GM21515 (cell line): ENCODE data around the gene RFTN2.
"Not testable (repeated sequence)": the region's sequence is repeated elsewhere in the genome, so short reads cannot be mapped to it uniquely, and the experiment has no call there.

ENCODE experiments used
- ATAC-seq: cut with Tn5 transposase; IDR thresholded peaks from one replicate; pipeline ENCODE4 v1.9.1; 2021; ENCODE audit not compliant: unreplicated experiment

The RFTN2 gene

DNA sequence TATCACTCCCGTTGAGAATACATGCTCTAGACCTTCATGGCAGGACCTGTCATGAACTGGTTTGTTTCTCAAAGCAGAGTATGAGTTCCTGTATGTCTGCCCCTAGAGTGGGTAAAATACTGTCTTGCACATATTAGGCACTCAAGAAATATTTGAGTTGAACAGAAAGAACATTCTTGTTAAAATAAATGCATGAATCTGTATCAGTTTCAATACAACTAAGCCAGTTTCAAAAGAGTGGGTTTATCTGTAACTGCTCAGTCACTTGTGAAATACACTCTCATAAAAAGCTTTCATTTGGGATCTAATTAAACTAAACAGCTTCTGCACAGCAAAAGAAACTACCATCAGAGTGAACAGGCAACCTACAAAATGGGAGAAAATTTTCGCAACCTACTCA, 69.2 kb downstream of the RFTN2 start:
- ATAC-seq: peak; percentile 89

DNA sequence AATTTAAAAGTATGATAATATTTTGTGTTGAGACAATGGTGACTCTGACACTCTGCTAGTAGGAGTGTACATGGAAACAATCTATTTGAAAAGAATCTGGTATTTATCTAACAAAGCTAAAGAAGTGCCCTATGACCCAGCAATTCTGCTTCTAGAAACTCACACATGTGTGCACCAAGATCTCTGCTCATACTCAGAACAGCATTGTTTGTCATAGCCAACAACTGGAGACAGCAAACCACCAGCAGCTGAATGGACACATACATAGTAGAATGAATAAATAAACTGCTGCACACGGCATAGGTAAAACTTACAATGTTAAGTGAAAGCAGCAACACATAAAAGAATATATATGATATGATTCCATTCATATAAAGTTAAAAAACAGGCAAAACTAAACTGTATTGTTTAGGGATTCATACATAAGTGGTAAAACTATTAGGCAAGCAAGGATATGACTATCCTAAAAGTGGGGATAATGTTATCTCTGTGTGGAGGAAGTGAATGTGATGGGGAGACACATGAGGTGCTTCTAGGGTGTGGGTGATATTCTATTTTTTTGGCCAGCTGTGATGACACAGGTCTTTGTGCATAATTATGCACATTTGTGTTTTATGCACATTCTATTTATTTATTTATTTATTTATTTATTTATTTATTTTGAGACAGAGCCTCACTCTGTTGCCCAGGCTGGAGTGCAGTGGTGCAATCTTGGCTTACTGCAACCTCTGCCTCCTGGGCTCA, 71.1 kb downstream of the RFTN2 start:
- no peak for ATAC-seq

DNA sequence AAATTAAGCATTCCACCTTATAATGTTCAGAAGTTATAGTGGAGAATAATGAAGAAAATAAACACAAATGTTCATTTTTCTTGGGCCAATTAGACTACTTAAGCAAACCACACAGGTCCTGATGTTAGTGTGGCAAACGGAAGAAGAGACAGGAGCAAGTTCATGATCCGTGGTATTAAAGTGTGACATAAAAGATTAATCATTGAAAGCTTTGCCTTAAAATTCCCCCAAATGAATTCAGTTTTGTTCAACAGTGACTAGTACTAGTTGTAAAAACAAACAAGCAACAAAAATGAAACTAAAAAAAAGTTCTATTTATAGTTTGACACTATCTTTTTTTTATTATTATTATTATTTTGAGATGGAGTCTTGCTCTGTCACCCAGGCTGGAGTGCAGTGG, 73.7 kb downstream of the RFTN2 start:
- no peak for ATAC-seq

DNA sequence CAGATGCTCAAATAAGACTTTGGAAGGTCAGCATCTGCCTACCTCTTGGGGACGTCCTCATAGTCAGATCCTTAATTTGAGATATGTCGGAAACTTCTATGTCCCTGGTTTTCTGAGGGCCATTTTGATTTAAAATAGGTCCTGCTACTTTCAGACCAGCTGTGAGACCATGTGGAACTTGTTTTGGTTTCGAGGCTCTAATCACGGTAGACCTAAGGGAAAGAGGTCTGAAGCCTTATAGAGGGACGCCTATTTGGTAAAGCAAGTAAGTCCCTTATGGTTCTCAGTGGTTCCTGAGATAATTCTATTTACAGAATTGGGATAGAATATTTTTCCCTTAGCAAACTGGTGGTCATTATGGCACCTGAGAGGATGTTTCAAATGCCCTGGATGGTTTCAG, 75.1 kb downstream of the RFTN2 start:
- ATAC-seq: no peak

DNA sequence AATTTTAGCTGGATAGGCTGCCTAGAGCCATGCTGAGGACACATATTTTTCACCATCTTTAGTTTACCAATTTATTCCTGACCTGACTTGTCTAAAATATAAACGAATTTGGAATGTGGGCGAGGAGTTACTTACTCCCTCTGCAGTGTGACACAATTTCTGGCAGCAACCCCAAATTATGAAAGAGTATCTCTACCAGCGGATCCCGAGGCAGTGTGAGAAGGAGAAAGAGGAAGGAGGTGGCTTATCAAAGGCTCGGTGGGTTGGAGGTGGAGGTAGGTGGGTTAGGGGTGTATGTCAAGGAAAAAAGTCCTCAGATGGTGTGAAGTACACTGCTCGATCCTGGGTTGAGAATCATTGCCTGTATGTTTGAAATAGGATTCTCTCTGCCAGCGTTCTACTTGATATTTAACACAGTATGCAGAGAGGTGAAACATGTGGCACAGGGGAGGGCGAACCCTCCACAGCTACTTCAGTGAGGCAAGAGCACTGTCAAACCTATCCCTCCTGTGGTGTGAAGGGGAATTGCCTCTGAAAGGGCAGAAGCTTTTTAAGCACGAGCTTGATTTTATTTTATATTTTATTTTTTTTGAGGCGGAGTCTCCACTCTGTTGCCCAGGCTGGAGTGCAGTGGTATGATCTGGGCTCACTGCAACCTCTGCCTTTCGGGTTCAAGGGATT, 76.0 kb downstream of the RFTN2 start:
- ATAC-seq: peak; percentile 47

DNA sequence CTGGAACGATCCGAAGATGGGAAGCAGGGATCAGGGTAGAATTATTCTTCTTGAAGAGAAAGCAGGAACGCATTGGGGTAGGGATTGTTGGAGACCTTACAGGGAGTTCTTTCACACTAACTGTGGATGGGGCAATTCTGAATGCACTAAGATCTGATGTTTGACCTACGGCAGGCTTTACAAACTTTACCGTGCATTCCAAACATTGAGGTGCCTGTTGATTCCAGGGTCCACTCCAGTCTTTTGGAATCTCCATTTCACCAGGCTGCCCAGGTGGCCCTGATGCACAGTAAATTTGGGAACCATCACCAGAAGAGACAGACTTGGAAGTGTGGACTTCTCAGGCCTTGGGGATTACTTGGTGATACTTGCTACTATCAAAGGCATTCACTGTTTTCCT, 76.9 kb downstream of the RFTN2 start:
- ATAC-seq: no peak

DNA sequence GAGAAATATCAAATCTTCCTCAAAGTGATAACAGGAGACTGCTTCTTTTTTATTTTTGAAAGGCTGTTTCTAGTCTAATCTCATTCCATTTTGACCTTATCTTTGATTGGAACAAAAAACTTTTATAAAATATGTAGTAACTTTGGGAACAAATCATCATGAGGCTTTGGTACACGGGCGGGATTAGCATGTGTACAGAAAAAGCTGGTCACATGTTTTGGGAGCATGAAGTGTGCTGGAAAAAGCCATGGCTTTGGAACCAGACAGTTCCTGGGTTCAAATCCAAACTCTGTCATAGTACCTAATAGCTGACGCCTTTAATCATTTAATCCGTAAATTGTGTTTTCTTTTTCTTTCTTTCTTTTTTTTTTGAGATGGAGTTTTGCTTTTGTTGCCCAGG, 78.2 kb downstream of the RFTN2 start:
- ATAC-seq: no peak

DNA sequence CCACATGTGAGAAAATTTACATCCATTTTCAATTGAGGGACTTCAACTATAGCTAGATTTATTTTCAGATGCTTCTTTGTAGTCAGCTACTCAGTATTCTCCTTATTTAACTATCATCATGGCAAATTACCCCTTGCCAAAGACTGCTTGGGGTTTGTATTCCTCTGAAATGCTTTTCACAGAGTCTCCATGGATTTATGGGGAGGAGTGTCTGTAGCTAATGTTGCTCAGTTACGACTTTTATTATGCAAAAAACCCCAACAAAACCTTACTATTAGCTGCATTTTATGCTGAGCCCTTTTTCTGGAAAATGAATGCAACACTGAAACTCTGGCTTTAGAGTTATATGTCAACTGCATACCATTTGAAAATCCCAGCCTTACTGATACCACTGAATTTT, 78.6 kb downstream of the RFTN2 start:
- no peak for ATAC-seq

DNA sequence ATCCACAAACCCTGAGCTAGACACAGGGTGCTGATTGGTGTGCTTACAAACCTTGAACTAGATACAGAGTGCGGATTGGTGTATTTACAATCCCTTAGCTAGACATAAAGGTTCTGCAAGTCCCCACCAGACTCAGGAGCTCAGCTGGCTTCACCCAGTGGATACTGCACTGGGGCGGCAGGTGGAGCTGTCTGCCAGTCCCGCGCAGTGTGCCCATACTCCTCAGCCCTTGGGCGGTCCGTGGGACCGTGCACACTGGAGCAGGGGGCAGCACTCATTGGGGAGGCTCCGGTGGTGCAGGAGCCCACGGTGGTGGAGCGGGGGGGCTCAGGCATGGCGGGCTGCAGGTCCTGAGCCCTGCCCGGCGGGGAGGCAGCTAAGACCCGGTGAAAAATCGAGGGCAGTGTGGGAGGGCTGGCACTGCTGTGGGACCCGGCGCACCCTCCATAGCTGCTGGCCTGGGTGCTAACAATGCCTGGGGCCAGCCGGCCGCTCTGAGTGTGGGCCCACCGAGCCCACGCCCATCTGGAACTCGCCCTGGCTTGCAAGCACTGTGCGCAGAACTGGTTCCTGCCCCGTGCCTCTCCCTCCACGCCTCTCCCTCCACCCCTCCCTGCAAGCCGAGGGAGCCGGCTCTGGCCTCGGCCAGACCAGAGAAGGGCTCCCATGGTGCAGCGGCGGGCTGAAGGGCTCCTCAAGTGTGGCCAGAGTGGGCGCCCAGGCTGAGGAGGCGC, 83.9 kb downstream of the RFTN2 start:
- ATAC-seq: no peak

DNA sequence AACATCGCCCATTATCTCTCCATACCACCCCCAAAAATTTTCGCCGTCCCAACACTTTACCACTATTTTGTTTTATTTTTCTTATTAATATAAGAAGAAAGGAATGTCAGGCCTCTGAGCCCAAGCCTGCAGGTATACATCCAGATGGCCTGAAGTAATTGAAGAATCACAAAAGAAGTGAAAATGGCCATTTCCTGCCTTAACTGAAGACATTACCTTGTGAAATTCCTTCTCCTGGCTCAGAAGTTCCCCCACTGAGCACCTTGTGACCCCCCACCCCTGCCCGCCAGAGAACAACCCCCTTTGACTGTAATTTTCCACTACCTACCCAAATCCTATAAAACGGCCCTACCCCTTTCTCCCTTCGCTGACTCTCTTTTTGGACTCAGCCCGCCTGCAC, 88.1 kb downstream of the RFTN2 start:
- ATAC-seq: not testable (repeated sequence)

DNA sequence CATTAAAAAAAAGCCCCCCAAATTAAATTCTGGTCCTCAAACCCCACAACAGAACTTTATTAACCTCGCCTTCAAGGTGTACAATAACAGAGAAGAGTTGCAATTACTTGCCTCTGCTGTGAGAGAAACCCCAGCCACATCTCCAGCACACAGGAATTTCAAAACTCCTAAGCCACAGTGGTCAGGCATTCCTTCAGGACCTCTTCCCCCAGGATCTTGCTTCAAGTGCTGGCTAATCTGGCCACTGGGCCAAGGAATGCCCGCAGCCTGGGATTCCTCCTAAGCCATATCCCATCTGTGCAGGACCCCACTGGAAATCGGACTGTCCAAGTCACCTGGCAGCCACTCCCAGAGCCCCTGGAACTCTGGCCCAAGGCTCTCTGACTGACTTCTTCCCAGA, 95.2 kb downstream of the RFTN2 start:
- ATAC-seq: not testable (repeated sequence)

DNA sequence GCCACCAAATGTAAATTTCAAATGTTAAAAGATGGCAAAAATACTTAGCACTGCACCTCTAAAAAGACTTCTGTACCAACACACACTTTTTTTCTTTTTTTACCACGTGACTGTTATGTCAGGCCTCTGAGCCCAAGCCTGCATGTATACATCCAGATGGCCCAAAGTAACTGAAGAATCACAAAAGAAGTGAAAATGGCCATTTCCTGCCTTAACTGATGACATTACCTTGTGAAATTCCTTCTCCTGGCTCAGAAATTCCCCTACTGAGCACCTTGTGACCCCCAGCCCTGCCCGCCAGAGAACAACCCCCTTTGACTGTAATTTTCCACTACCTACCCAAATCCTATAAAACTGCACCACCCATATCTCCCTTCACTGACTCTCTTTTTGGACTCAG, 97.1 kb downstream of the RFTN2 start:
- not testable (repeated sequence) for ATAC-seq

DNA sequence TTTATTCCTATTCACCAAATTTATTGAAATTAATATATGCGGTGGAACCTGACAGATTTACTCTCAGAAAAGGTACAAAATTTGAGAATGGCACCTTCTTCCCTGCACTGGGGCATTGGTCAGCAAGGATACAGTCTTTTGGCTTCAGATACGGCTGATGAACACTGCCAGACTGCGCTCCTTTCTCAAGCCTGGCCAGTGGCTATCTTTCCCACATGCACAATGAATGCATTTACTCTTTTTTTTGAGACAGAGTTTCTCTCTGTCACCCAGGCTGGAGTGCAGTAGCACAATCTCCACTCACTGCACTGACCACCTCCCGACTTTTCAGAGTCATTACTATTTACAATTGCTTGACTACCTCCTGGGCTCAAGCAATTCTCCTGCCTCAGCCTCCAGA, 97.9 kb downstream of the RFTN2 start:
- no peak for ATAC-seq

DNA sequence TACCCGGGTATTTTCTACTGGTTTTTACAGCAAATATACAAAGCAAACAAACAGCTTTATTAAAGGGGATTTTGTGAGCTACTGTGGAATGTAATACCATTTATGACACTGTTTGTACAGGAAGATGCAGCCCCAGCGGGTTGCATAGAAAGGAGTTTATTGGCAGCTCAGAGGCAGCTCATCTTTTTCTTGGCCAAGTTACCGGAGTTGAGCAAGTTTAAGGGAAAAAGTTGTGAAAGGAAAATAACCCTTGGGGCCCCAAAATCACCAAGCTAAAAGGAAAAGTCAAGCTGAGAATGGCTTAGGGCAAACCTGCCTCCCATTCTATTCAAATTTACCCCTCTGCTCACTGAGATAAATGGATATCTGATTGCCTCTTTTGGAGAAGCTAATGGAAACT, 98.8 kb downstream of the RFTN2 start:
- no peak for ATAC-seq

DNA sequence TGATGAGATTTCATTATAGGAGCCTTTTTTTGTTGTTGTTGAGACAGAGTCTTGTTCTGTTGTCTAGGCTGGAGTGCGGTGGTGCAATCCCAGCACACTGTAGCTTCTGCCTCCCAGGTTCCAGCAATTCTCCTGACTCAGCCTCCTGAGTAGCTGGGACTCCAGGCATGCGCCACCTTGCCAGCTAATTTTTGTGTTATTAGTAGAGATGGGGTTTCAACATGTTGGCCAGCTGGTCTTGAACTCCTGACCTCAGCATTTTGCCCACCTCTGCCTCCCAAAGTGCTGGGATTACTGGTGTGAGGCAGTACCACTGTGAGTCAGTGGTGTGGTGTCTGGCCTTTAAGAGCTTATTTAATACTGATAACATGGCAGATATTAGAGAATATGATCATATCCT, 99.4 kb downstream of the RFTN2 start:
- no peak for ATAC-seq

DNA sequence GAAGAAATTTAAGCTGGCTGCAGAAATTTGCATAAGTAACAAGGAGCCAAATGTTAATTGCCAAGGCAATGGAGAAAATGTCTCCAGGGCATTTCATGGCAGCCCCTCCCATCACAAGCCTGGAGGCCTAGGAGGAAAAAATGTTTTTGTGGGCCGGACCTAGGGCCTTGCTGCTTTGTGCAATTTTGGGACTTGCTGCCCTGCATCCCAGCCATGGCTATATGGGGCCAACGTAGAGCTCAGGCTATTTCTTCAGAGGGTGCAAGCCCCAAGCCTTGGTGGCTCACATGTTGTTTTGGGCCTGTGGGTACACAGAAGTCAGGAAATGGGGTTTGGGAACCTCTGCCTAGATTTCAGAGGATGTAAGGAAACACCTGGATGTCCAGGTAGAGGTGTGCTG, 101.8 kb downstream of the RFTN2 start:
- no peak for ATAC-seq

DNA sequence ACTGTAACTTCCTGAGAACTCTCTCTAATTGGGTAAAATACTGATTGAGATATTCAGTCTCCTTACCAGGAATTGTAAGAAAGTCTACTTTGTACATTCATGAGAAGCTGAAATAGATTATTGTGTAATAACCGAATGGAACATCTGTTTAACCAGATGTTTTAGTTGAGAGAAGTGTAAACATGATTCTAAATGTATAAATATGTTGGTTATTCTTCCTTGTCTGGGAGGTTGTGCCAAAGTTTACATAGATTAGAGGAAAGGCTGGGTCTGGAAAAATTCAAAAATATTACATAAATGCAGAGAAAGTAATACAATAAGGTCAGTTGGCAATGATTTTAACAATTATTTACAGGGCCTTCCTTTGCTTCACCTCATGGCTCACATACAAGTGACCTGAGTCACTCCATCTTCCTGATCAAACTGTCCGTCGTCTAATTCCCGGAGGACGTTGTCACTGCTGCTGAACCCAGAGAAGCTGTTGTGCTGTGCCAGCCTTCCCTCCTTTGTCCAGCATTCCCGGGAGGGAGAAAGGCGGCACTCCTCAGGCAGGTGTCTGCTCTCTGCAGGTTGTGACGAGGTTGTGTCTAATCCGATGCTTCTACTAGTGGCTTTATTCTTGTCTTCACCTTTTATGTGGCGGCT, 103.6 kb downstream of the RFTN2 start:
- ATAC-seq: no peak

DNA sequence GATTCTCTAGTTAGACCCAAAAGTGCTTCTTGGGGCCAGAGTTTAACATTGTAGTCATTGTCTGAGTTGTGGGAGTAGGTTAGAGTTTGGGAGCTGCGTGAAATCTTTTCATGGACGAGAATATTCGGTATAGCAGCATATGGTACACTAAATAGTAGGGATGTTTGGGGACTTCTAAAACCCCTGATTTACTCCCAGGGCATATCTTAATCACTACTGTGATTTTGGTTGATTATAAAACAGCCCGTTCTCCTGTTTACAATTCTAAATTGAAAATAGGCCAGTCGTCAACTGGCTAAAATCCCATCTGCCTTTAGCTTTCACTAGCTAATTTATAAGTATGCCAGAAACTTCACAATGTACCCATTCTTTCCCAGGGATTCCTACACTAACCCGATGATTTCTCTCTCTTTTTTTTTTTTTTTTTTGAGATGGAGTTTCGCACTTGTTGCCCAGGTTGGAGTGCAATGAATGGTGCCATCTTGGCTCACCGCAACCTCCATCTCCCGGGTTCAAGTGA, 115.2 kb downstream of the RFTN2 start:
- ATAC-seq: no peak

DNA sequence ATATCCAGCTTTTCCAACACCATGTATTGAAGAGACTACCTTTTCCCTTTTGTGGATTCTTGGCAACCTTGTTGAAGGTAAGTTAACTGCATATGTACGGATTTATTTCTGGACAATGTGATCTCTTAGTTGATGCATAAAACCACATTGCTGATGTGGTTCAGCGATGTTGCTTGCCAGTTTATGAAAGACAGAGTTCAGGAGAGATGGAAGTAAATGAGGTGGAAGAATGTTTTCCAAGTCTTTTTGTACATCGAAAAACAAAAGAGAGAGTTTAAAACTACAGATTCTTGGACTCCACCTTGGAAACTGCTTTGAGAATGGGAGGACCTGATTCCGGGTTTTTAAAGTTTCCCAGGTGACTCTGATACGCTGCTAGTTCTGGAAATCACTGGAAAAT, 115.7 kb downstream of the RFTN2 start:
- no peak for ATAC-seq

DNA sequence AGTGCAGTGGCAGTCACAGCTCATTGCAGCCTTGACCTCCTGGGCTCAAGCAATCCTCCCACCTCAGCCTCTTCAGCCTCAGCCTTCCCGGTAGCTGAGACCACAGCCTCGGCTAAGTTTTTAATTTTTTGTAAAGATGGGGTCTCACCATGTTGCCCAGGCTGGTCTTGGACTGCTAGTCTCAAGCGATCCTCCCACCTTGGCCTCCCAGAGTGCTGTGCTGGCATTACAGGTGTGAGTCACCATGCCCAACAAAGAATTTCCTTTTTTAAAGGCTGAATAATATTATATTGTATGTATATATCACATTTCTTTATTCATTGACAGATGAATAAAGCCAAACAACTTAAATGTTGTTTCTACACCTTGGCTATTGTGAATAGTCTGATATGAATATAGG, 117.0 kb downstream of the RFTN2 start:
- no peak for ATAC-seq

DNA sequence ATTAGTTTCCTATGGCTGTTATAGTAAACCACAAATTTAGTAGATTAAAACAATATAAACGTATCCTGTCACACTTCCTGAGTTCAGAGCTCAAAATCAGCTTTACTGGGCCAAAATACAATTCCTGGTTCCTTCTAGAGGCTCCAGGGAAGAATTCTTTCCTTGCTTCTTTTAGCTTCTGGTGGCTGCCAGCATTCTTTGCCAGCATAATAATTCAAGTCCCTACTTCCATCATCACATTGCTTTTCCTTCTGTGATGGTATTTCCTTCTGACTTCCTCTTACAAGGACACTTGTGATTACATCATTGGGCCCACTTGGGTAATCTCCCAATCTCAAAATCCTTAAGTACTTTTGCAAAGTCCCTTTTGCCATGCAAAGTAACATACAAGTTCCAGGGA, 118.9 kb downstream of the RFTN2 start:
- no peak for ATAC-seq
